ENCODE data around the gene ARHGDIG. TPM values are rescaled to one million over a fixed set of nuclear protein-coding genes. Genes with fewer than 3 reads are reported as not detected.

ARHGDIG gene
- total RNA-seq, 1 donor, result not detected

GRCh38 chr16:301235-301634, 20.8 kb downstream of the ARHGDIG start:
- no peaks in the 10 kb centered on the region for H3K9me3 ChIP-seq (ENCODE audit: low read depth, low read length)
- H3K4me3 ChIP-seq (ENCODE audit: insufficient read depth, low read length), result no peak overlapping the region
- H3K4me2 ChIP-seq (ENCODE audit: insufficient read depth, low read length), result no peak overlapping the region
- no peaks in the 10 kb centered on the region for H3K27me3 ChIP-seq (ENCODE audit: insufficient read depth, low read length)
- H3K27ac ChIP-seq (ENCODE audit: low read depth, low read length), result no peak overlapping the region
- DNase-seq (ENCODE audit: insufficient read length, low spot score, missing footprints), result no peak
- no peaks in the 10 kb centered on the region for H3K79me2 ChIP-seq (ENCODE audit: insufficient read depth, low read length)
- H2AFZ ChIP-seq (ENCODE audit: low read length), result no peak overlapping the region
- no peaks in the 10 kb centered on the region for H4K20me1 ChIP-seq (ENCODE audit: insufficient read depth, low read length)
- H3K36me3 ChIP-seq (ENCODE audit: insufficient read depth, low read length), result peaks cover 27% of the 10 kb centered on the region
- no peaks in the 10 kb centered on the region for H3K4me1 ChIP-seq (ENCODE audit: insufficient read depth, low read length)
- no peak for TF ChIP-seq CTCF (IDR thresholded peaks at IDR 0.05; ENCODE audit: extremely low read depth, low read depth, low read length)

- Histone ChIP-seq H3K4me2 (ENCODE audit: insufficient read depth, low read length) (no peak overlapping the region), H3K4me3 (ENCODE audit: insufficient read depth, low read length) (no peak overlapping the region), H4K20me1 (ENCODE audit: insufficient read depth, low read length) (no peaks in the 10 kb centered on the region), H3K27ac (ENCODE audit: low read depth, low read length) (no peak overlapping the region), H3K9me3 (ENCODE audit: low read depth, low read length) (no peaks in the 10 kb centered on the region), H3K36me3 (ENCODE audit: insufficient read depth, low read length) (peaks cover 30% of the 10 kb centered on the region), H3K79me2 (ENCODE audit: insufficient read depth, low read length) (no peaks in the 10 kb centered on the region), H3K4me1 (ENCODE audit: insufficient read depth, low read length) (no peaks in the 10 kb centered on the region), H3K27me3 (ENCODE audit: insufficient read depth, low read length) (no peaks in the 10 kb centered on the region), H2AFZ (ENCODE audit: low read length) (no peak overlapping the region)
- DNase-seq (ENCODE audit: insufficient read length, low spot score, missing footprints), result no peak
- TF ChIP-seq CTCF (IDR thresholded peaks at IDR 0.05; ENCODE audit: extremely low read depth, low read depth, low read length), result no peak
Observed at GRCh38 chr16:301950-302349, 21.6 kb downstream of the ARHGDIG start.

- Histone ChIP-seq H4K20me1 (ENCODE audit: insufficient read depth, low read length) (no peaks in the 10 kb centered on the region), H3K79me2 (ENCODE audit: insufficient read depth, low read length) (no peaks in the 10 kb centered on the region), H3K27me3 (ENCODE audit: insufficient read depth, low read length) (no peaks in the 10 kb centered on the region), H3K27ac (ENCODE audit: low read depth, low read length) (no peak overlapping the region), H3K4me1 (ENCODE audit: insufficient read depth, low read length) (no peaks in the 10 kb centered on the region), H2AFZ (ENCODE audit: low read length) (no peak overlapping the region), H3K4me2 (ENCODE audit: insufficient read depth, low read length) (no peak overlapping the region), H3K4me3 (ENCODE audit: insufficient read depth, low read length) (no peak overlapping the region), H3K9me3 (ENCODE audit: low read depth, low read length) (no peaks in the 10 kb centered on the region), H3K36me3 (ENCODE audit: insufficient read depth, low read length) (peaks cover 30% of the 10 kb centered on the region)
- TF ChIP-seq CTCF (IDR thresholded peaks at IDR 0.05; ENCODE audit: extremely low read depth, low read depth, low read length), result no peak
- peak; percentile 86 for DNase-seq (ENCODE audit: insufficient read length, low spot score, missing footprints)
Observed at GRCh38 chr16:303760-304505, 23.5 kb downstream of the ARHGDIG start.

GRCh38 chr16:305916-306626, 25.7 kb downstream of the ARHGDIG start:
- H3K4me3 ChIP-seq (ENCODE audit: insufficient read depth, low read length), result no peak overlapping the region
- peaks cover 9% of the 10 kb centered on the region for H4K20me1 ChIP-seq (ENCODE audit: insufficient read depth, low read length)
- H3K27me3 ChIP-seq (ENCODE audit: insufficient read depth, low read length), result no peaks in the 10 kb centered on the region
- H3K4me2 ChIP-seq (ENCODE audit: insufficient read depth, low read length), result no peak overlapping the region
- H3K4me1 ChIP-seq (ENCODE audit: insufficient read depth, low read length), result no peaks in the 10 kb centered on the region
- H2AFZ ChIP-seq (ENCODE audit: low read length), result no peak overlapping the region
- no peaks in the 10 kb centered on the region for H3K9me3 ChIP-seq (ENCODE audit: low read depth, low read length)
- H3K36me3 ChIP-seq (ENCODE audit: insufficient read depth, low read length), result peaks cover 30% of the 10 kb centered on the region
- DNase-seq (ENCODE audit: insufficient read length, low spot score, missing footprints), result no peak
- peaks cover 9% of the 10 kb centered on the region for H3K79me2 ChIP-seq (ENCODE audit: insufficient read depth, low read length)
- no peak overlapping the region for H3K27ac ChIP-seq (ENCODE audit: low read depth, low read length)
- TF ChIP-seq CTCF (IDR thresholded peaks at IDR 0.05; ENCODE audit: extremely low read depth, low read depth, low read length), result no peak
